IPS-NIHi7 (cell line): ENCODE results near the gene GRM5.

Experiments used
- DNase-seq: peaks from one replicate; pipeline ENCODE4 v3.0.0; 2012; ENCODE audit warnings: mixed read lengths; ENCODE audit errors: extremely low spot score

GRM5 gene

DNA sequence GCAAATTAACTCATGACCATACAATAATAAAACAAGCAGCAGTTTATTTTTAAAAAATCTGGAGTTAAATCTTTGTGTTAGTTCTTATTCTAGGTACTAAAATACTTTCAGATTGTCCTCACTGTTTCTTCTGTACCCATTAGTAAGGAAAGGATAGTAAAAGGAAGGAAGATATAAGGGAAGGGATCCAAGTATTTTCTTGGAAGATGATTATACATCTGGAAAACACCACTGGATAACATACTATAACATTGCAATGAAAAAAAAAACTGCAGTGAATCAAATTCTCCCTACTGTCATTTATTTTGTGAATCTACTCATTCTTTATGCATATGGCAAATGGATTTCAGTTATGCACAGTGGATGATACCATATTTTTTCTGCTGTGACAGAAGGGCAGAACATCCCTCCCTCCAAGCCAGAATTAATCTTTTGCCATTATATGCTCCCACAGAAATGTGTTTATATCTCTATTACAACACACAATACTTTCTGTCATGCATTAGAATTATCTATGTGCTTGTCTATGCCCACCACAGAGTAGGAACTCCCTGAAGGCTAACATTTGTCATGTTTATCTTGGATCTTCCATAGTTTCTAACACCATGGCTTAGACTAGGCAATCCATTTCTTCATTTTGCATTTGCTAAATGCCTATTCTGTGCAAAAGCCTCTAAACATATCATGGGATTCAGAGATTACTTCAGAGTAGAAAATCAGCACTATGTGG, 446.0 kb downstream of the GRM5 start:
- DNase-seq = no peak

- DNase-seq = no peak
These were observed 446.7 kb downstream of the GRM5 start for GRCh38 chr11:88619071-88619425.

DNA sequence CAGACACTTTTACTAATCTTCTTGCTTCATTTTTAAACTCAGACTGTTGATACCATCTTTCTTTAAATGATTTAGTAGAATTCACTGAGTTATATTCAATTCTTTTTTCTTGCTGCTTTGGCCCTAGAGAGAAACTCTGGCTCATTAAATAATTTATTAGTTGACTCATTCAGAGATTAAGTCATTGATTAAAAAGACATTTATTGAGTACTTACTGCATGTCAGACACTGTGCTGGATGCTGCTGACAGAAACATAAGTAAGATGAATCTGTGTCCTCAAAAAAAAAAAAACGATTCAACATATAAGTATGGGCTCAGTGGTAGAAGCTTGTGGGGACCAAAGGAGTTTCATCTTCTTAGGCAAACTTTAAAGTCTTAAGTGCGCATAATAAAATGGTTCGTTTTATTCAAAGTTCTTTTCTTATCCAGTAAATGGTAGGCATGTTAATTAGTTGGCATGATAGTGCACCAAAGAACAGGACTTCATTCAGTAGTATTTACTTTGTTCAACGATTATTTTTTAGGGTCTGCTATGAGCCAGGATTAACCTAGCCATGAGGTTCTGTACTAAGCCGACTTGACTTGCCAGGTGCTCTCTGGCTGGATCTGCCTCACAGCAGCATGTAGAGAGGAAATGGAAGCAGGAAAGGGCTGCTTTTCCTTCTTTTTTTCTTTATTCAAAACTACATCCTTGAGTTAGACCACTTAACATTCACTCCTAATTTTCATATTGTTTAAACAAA, 447.3 kb downstream of the GRM5 start:
- no peak for DNase-seq

- no peak for DNase-seq
These were observed 448.6 kb downstream of the GRM5 start for GRCh38 chr11:88617226-88617625.

DNA sequence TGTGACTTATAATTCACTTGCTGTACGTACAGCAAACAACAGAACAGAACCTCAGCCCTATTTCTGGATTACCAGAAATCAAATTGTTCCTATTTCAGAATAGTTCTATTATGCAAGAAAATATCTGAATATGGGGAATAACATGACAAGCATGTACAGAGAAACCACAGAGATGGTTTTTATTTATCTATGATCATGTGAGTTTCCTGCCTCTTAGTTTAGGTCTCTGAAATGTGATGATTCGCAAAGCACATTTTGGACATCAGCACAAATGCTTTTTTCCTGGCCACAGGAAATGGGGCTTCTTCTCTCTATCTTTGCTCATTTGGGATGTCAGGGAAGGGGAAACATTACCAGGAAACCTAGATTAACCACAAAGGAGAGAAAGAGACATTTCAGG, 461.5 kb downstream of the GRM5 start:
- no peak for DNase-seq

- no peak for DNase-seq
These were observed 462.5 kb downstream of the GRM5 start for GRCh38 chr11:88603091-88603867.

DNA sequence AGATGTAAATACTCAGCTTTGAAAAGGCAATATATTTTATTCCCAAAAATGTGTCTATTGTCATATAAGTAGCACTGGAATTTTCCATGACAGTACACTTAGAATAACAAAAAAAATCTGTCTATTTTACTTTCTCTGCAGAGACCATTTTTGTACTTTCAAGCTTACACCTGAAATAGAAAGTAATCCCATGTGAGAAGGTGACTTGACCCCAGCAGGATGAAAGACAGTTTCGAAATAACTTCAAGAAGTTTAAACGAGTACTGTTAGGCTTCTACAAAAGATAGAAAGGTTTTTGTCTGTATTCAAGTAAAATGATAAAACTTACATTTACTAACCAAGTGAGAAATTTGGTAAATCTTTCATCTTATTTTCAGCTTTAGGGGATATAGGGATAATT, 468.4 kb downstream of the GRM5 start:
- no peak for DNase-seq

DNA sequence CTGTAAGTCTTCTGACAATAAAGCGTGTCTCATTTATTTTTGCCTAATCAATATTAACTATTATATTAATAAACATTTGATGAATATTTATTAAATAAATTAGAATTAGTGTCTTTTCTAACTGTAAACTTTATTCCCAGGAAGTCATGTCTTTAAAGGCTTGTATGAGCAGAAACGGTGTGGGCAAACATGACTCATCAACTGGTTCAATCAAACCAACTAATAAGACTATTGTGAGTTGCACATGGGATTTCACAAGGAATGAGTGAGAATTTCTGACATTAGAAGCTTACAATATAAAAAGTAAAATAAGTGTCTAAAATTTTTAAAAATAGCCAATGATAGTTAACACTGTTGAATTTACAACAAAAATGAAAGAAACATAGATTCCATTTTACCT, 469.0 kb downstream of the GRM5 start:
- DNase-seq = no peak

DNA sequence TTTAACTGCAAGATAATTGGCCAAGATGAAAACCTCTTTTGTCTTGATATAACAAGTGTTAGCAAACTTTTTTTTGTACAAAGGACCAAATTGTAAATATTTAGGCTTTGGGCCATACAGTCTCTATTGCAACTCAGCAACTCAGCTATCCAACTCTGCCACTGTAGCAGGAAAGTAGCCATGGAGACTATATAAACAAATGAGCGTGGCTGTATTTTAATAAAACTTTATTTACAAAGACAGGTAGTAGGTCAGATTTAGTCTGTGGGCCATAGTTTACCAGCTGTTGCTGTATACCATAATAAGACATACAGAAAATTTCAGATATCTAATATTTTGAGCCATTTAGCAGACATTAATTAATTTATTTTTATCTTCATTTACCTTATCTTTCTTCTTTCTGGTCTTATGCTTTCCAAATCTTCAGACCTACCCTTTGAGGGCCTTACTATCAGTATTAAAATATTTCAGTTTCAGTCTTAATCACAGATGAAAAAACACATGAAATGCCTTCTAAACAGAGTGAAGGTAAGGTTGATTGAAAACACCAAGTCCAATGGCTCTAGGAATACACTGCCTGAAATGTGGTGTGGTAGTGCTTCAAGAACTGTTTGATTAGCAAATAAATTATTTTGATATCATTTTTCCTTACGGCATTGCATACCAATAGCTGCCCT, 471.4 kb downstream of the GRM5 start:
- no peak for DNase-seq

GRCh38 chr11:88590361-88590760, 475.4 kb downstream of the GRM5 start:
- no peak for DNase-seq

DNA sequence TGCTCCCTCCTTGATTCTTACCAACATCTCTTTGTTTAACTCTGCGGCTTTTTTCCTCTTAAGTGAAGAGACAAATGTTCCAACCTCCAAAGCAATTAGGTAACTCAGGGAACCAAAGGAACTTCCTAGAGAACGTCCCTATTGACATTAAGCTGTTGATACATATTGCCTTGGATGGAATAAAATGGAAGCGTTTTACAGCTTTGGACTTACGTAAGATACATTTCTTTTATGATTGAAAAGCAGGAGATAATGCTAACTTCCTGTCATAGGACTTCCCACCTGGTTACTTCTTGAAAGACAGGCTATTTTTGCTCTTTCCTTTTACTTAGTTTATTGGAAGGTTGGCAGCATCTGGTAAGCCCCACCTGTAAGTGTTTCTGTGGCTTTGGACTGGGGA, 482.5 kb downstream of the GRM5 start:
- no peak for DNase-seq

DNA sequence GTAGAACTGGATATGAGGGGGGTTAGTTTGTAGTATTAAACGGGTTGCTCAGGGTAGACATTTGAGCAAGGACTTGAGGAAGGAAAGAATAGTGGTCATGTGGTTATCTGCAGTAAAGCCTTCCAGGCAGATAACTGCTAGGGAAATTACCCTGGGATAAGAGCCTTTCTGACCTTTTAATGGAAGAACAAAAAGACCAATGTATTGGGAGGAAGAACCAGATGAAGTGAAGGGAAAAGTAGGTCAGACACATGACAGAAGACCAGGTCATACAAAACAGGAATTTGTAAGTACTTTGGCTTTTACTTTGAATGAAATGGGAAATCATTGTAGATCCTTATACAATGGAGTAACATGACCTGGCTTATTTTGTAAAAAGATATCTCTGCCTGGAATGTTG, 486.3 kb downstream of the GRM5 start:
- no peak for DNase-seq

GRCh38 chr11:88576741-88577140, 489.0 kb downstream of the GRM5 start:
- DNase-seq = no peak

DNA sequence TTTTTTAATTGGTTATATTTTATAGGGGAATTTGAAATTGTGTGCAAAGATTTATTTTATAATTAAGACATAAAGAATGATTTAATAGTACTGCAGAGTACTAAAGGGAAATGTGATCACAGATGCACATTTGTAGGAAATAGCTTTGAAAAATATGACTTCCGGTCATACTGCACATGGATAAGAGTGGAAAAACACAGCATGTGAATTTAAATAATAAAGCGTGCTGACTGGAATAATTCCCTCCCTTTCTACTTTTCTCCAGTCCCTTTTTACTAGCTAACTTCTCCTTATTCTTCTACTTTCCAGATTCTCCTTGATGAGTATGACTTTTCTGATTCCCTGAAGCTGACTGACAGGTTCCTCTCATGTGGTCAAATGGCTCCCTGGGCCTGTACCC, 489.9 kb downstream of the GRM5 start:
- DNase-seq = no peak

GRCh38 chr11:88569342-88569741, 496.4 kb downstream of the GRM5 start:
- DNase-seq = no peak

DNA sequence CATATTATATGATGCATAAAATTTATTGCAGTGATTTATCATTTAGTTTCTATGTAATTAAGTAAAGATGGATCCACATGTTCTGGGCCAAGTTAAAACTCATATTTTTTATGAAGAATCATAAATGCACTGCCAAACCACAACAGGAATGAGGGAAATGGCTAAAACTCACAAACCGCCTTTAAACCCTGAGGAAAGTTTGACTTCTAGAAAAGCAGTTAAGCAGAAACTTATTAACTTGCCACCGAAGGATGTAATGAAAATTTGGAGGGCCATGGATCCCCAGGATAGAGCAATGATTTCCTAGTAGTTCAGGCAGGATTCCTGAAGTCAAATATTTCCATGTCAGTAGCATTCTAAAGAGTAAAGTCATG, 510.0 kb downstream of the GRM5 start:
- DNase-seq = no peak

- DNase-seq = no peak
These were observed 510.6 kb downstream of the GRM5 start for GRCh38 chr11:88555018-88555828.

DNA sequence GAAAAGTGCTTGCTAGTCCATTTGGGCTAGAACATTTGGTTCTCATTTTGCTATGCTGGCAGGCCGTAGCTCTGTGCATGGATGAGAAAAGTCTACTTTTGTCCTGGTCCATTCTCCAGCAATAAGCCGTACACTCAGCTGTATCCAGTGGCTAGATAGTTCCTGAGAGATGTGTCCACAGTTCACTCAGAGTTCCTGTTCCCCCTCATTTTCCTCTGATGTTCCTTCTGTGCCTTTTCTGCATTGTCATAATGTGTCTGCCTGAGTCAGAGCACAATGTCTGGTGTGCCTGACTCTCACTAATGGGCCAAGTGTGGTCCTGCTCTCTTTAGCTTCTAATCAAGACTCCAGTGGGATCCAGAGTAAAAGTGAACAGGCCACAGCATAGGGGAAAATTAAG, 512.6 kb downstream of the GRM5 start:
- no peak for DNase-seq

DNA sequence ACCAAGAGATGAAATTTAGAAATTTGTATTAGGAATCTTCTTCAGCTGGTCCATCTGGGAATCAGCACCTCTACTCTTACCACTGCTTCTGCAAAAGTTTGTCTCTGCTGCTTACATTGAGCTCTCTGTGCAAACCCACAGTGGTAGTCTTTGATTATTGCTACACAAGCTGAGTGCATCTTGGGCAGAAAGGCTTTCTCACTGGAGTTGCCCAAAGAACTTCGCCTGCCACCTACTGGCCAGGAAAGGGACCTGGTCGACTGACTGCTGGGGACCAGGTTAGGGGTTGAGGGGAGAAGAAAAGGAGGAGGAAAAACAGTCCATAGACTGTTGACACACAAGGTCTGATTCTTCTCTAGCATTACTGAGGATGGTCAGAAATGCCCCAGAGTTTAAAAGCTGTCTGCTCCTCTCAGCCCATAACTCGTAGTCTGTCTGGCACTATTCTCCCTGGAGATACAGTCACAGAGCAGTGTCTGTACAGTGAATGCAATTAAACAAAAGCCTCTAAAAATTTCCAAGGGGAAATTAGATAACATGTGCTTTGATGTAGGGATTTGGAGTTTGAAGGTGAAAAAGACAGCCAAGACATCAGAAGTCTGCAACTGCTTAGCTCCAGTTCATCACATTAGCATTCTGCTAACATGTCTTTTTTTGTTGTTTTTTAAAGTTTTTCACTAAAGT, 513.3 kb downstream of the GRM5 start:
- DNase-seq = peak; percentile 49

DNA sequence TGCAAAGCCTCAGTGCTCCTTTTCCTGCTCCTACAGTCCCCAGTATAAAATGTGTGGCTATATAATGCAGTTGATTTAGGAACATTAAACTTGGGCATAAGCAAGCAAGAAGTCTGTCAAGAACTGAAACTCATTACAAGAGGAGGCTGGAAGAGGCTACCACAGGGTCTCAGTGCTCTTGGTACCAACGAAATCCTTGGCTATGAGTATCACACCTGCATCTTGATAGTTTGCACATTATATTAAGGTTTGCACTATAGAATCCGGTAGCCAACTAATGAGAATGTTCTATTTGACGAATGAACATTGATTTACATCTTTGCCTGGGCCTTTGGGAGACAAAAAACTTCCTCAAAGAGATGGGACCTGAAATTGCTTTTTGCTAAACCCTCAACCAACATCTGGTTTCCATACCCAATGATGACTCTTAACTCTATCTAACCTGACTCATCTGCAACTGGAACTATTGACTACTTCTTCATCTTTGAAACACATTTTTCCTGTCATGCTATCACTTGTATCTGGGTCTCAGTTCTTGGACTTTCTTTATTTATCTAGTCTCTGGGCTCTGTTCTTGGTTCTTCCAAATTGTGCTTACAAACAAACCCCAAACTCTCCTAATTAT, 521.0 kb downstream of the GRM5 start:
- DNase-seq = no peak
